ENCODE results near the gene TARBP1. TPM values are rescaled to one million over a fixed set of nuclear protein-coding genes. Genes with fewer than 3 reads are reported as not detected.
A peak's percentile ranks its signal among the peaks of the same experiment; 100 is the strongest.

Gene TARBP1
- total and polyA plus RNA-seq, 2 of the 13 experiments (the other 11 are each of a cell fraction or from before 2014, with no cell fraction given), result 37.7 to 67.0 TPM

DNA sequence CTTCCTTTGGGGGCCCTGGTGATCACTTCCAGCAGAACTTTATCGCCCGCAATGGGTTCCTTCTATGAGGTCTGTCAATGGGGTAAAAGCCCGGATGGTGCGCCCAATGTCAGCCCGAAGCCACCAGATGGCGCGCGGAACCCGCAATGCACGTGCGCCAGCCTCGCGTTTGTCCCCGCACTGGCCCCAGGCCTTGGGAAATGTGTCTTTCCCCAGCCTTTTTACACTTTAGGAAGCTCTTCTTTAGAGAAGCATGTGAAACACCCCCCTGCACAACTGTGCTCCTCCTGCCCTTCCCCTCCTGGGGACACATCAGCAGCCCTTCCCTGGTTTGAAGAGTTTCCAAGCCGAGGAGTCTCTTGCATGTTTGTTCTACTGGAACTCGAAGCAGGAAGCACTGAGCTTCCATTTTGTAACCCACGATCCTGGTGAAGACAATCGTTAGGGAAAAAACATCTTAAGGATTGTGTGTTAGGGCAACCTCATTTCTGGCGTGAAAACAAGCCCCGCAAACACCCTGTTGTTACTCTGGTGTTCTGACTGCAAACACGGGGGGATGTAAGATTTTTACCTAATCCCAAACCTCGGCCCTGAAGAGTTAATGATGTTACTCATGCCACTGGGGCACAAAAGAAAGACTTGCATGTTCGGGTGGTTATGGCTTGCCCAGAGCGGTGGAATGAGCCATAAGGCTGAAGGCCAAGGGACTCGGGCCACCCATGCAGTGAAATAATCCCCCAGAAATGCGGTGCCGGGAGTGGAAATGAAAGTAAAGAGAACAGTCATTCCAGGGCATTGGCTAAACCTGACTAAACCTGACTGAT is 20.4 kb upstream of the TARBP1 start (continued):
- TF ChIP-seq FOXA1 (IDR thresholded peaks at IDR 0.05), result no peak
- 0 out of 2 replicates have a peak, but pooled peaks have one; percentile 18 for TF ChIP-seq FOXA1 (CRISPR knock-in tag; IDR thresholded peaks at IDR 0.05)
- TF ChIP-seq ZNF772 (CRISPR knock-in tag; IDR thresholded peaks at IDR 0.05), result no peak
- TF ChIP-seq AHR (CRISPR knock-in tag; IDR thresholded peaks at IDR 0.05), result 0 out of 2 replicates have a peak, but pooled peaks have one; percentile 39
- 0 out of 2 replicates have a peak, but pooled peaks have one; percentile 35 for TF ChIP-seq ZNF431 (CRISPR knock-in tag; IDR thresholded peaks at IDR 0.05; ENCODE audit: borderline replicate concordance, low read depth)
- TF ChIP-seq, protein P1, sequence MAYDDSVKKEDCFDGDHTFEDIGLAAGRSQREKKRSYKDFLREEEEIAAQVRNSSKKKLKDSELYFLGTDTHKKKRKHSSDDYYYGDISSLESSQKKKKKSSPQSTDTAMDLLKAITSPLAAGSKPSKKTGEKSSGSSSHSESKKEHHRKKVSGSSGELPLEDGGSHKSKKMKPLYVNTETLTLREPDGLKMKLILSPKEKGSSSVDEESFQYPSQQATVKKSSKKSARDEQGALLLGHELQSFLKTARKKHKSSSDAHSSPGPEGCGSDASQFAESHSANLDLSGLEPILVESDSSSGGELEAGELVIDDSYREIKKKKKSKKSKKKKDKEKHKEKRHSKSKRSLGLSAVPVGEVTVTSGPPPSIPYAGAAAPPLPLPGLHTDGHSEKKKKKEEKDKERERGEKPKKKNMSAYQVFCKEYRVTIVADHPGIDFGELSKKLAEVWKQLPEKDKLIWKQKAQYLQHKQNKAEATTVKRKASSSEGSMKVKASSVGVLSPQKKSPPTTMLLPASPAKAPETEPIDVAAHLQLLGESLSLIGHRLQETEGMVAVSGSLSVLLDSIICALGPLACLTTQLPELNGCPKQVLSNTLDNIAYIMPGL (CRISPR knock-in tag; IDR thresholded peaks at IDR 0.05; ENCODE audit: borderline replicate concordance in 1 of 2, low read depth in 1 of 2), result peak; percentile 72 to 74; a peak in 3 of 4 replicates
- TF ChIP-seq ZNF749 (CRISPR knock-in tag; IDR thresholded peaks at IDR 0.05; ENCODE audit: borderline replicate concordance), result peak; percentile 51; the same call in 1 of the 2 replicates
- TF ChIP-seq, protein P2, sequence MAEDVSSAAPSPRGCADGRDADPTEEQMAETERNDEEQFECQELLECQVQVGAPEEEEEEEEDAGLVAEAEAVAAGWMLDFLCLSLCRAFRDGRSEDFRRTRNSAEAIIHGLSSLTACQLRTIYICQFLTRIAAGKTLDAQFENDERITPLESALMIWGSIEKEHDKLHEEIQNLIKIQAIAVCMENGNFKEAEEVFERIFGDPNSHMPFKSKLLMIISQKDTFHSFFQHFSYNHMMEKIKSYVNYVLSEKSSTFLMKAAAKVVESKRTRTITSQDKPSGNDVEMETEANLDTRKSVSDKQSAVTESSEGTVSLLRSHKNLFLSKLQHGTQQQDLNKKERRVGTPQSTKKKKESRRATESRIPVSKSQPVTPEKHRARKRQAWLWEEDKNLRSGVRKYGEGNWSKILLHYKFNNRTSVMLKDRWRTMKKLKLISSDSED (CRISPR knock-in tag; IDR thresholded peaks at IDR 0.05), result no peak
- TF ChIP-seq, protein P3, sequence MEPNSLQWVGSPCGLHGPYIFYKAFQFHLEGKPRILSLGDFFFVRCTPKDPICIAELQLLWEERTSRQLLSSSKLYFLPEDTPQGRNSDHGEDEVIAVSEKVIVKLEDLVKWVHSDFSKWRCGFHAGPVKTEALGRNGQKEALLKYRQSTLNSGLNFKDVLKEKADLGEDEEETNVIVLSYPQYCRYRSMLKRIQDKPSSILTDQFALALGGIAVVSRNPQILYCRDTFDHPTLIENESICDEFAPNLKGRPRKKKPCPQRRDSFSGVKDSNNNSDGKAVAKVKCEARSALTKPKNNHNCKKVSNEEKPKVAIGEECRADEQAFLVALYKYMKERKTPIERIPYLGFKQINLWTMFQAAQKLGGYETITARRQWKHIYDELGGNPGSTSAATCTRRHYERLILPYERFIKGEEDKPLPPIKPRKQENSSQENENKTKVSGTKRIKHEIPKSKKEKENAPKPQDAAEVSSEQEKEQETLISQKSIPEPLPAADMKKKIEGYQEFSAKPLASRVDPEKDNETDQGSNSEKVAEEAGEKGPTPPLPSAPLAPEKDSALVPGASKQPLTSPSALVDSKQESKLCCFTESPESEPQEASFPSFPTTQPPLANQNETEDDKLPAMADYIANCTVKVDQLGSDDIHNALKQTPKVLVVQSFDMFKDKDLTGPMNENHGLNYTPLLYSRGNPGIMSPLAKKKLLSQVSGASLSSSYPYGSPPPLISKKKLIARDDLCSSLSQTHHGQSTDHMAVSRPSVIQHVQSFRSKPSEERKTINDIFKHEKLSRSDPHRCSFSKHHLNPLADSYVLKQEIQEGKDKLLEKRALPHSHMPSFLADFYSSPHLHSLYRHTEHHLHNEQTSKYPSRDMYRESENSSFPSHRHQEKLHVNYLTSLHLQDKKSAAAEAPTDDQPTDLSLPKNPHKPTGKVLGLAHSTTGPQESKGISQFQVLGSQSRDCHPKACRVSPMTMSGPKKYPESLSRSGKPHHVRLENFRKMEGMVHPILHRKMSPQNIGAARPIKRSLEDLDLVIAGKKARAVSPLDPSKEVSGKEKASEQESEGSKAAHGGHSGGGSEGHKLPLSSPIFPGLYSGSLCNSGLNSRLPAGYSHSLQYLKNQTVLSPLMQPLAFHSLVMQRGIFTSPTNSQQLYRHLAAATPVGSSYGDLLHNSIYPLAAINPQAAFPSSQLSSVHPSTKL (CRISPR knock-in tag; IDR thresholded peaks at IDR 0.05), result peak; percentile 80
- TF ChIP-seq, protein P4, sequence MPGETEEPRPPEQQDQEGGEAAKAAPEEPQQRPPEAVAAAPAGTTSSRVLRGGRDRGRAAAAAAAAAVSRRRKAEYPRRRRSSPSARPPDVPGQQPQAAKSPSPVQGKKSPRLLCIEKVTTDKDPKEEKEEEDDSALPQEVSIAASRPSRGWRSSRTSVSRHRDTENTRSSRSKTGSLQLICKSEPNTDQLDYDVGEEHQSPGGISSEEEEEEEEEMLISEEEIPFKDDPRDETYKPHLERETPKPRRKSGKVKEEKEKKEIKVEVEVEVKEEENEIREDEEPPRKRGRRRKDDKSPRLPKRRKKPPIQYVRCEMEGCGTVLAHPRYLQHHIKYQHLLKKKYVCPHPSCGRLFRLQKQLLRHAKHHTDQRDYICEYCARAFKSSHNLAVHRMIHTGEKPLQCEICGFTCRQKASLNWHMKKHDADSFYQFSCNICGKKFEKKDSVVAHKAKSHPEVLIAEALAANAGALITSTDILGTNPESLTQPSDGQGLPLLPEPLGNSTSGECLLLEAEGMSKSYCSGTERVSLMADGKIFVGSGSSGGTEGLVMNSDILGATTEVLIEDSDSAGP (CRISPR knock-in tag; IDR thresholded peaks at IDR 0.05; ENCODE audit: borderline replicate concordance), result peak; percentile 89
- 0 out of 2 replicates have a peak, but pooled peaks have one; percentile 51 for TF ChIP-seq ZSCAN9 (CRISPR knock-in tag; IDR thresholded peaks at IDR 0.05; ENCODE audit: borderline replicate concordance)
- TF ChIP-seq, protein P5, sequence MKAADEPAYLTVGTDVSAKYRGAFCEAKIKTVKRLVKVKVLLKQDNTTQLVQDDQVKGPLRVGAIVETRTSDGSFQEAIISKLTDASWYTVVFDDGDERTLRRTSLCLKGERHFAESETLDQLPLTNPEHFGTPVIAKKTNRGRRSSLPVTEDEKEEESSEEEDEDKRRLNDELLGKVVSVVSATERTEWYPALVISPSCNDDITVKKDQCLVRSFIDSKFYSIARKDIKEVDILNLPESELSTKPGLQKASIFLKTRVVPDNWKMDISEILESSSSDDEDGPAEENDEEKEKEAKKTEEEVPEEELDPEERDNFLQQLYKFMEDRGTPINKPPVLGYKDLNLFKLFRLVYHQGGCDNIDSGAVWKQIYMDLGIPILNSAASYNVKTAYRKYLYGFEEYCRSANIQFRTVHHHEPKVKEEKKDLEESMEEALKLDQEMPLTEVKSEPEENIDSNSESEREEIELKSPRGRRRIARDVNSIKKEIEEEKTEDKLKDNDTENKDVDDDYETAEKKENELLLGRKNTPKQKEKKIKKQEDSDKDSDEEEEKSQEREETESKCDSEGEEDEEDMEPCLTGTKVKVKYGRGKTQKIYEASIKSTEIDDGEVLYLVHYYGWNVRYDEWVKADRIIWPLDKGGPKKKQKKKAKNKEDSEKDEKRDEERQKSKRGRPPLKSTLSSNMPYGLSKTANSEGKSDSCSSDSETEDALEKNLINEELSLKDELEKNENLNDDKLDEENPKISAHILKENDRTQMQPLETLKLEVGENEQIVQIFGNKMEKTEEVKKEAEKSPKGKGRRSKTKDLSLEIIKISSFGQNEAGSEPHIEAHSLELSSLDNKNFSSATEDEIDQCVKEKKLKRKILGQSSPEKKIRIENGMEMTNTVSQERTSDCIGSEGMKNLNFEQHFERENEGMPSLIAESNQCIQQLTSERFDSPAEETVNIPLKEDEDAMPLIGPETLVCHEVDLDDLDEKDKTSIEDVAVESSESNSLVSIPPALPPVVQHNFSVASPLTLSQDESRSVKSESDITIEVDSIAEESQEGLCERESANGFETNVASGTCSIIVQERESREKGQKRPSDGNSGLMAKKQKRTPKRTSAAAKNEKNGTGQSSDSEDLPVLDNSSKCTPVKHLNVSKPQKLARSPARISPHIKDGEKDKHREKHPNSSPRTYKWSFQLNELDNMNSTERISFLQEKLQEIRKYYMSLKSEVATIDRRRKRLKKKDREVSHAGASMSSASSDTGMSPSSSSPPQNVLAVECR (CRISPR knock-in tag; IDR thresholded peaks at IDR 0.05; ENCODE audit: borderline replicate concordance), result no peak; the same call in 1 of the 2 replicates
- TF ChIP-seq MED1 (CRISPR knock-in tag; IDR thresholded peaks at IDR 0.05), result peak; percentile 78
- TF ChIP-seq SALL1 (CRISPR knock-in tag; IDR thresholded peaks at IDR 0.05), result peak; percentile 92
